Limb (tissue), 2 donors: ENCODE data around the gene TMEM184B.

ENCODE experiments used
- DNase-seq, 2 donors: peaks; one replicate each; pipeline ENCODE4 v3.0.0-alpha.2; 2016; ENCODE audit errors: extremely low spot score in 2 of 2

The TMEM184B gene

DNA sequence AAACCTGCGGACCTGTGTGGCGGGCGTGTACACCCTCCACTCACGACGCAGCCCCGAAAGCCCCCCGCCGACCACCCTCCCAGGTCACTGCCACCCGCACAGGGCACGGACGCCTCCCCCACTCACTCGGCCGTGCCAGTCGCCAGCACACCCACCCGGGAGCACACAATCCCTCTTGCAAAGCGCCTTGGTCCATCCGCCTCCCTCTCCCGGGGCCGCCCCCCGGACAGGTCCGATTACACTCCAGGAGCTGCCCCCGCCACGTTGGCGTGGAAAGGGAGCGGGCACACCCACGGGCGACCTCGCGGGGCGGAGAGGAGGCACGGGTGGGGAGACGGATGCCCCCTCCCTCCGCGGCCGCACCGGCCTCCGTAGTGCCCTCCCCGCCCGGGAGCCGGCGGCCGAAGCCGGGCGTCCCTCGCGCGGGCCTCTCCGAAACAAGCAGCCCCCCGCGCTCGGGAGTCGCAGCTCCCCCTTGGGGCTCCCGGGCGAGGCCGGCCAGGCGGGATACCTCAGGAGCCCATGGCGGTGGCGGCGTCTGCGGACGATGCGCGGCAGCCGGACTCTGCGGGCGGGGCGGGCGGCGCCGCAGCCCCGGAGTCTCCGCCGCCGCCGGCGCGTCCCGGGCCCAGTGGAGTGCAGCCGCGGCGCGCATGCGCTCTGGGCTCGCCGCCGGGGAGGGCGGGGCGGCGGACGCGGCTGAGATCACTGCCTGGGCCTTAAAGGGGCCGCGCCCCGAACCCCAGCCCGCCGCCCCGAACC is at the start of gene TMEM184B:
Gene TMEM184B (minus strand): TSS at position 638 of the 762 bp plus-strand sequence. CDS start 25,049 bp downstream, outside the sequence.
- DNase-seq: peak; percentile 76 to 91

- no peak for DNase-seq
These were observed 48.0 kb upstream of the TMEM184B start for GRCh38 chr22:38320605-38321402.

DNA sequence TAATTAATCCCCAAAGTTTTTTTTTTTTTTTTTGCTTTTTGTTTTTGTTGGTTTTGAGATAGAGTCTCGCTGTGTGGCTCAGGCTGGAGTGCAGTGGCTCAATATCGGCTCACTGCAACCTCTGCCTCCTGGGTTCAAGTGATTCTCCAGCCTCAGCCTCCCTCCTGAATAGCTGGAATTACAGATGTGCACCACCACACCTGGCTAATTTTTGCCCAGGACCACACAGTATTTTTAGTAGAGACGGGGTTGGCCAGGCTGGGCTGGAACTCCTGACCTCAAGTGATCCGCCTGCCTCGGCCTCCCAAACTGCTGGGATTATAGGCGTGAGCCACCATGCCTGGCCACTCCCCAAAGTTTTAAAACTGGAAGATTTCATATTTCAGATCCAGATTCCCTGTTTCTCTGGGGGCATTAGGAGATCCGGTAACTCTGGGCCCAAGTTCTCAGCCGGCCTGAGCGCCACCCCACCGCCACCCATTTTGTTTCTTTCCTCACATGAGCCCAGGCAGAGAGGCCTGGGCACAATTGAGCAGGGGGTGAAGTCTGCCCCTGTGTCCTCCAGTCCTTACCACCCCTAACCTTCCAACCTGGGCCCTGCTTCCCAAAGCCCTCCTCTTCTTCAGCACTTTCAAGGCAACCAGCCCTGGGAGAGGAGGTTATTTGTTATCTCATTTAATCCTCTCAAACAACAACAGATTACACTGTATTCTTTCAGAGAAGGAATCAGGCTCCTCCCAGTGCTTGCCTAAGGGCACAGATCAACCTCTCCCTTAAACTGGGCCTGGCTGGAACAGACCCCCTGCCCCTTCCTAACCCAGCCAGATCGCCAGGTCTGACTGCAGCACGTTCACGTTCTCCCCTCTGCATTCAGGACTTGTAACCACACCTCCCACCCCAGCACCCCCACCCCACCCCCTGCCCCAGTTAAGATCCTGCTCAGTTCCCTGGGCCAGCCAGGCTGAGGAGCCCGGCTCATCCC is 46.3 kb upstream of the TMEM184B start:
- DNase-seq: no peak

DNA sequence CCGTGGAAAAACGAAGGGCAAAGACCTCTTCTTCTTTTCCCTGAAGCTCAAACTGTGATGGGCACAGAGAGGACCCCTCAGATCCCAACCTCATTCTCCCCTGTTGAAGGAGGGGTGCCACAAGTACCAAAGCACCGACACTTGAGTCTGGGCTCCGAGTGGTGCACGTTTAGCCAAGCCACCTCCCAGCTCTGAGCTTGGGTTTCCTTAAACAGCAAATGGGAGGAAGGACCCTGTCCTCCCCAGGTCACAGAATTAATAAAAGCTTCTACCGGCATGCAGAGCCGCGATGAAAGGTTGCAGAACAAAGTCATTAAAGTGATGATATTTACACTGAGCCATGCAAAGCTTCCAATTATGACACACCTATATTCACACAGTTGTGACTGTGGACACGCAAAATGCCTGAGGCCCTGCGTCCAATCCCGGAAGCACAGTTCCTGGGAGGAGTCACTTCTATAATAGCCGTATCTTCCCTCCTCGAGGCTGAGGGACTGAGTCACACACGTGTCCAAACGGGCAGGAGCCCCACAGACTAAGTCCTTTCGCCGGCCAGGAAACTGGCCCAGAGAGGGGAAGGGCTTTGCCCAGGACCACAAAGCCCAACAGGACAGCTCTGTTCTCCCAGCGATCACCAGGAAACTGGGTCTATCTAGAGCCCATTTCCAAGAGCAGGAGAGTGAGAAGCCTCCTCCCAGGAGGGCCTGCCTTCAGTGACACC is 45.3 kb upstream of the TMEM184B start:
- DNase-seq: no peak

GRCh38 chr22:38317122-38317994 is 44.5 kb upstream of the TMEM184B start, which contains the start of gene CSNK1E:
TSS of gene CSNK1E (minus strand) at chr22:38317433. CDS start at chr22:38314157, 3,276 bp downstream.
- peak; percentile 61 to 89 for DNase-seq

GRCh38 chr22:38316364-38317121 is 43.7 kb upstream of the TMEM184B start:
- DNase-seq: peak; percentile 43 to 85

DNA sequence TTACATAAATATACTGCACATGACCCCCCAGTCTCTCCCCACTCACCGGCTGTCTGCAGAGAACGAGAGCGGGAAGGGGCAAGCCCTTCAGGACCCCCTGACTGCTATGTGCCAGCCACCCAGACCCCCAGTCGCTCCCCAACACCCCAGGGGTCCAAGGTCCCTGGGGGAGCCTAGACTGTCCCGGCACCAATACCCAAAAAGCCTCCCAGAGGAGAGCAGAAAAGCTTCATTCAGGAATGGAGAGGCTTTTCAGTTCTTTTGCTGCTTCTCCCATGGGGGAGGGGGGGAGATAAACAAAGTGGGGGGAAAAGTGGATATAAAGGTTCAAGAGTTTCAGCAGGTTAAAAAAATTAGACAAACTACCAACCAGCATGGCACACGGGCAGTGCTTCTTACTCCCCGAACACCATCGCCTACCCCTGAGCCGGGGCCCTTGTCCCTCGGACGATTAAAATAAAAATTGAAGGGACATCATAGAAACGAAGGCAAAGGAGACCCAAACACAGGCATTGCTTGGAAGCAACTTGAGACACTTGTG is 43.1 kb upstream of the TMEM184B start:
- peak in 1 of 2 donors; percentile 58 for DNase-seq

DNA sequence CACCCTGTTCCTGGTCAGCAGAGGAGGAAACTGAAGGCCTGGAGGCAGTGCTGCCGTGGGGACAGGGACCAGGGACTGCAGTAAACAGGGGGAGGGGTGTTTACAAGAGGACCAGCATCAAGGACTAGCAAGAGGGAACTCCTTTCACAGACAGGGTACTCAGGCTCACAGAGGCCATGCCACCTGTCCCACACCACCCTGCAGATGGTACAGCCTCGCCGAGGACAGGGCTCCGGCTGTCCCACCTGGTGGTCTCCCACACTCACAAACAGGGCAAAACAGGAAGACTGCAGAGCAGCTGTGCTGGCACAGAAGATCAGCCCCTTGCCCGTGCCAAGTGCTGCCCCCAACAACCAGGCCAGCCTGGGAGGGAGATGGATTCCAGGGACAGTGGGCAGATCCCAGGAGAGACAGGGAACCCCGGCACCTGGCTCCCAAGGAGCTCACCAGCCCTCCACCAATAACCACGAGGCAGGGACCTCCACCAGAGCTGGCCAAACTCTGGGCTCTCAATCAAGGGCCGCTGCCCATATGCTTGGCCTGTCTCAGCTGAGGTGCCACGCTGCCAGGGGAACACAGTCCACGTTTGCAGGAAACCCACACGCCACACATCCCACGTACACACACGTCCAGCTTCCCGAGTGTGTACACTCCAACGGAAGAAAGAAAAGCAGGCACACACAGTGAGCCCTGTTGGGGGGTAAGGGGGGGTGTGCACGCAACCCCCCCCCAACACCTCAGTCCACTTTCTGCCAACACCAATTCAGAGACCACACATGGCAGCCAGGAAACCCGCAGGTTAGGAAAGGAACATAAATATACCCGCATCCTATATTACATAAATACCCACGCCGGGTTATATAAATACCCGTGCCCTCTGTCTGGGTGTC is 42.4 kb upstream of the TMEM184B start:
- DNase-seq: peak in 1 of 2 donors; percentile 51

GRCh38 chr22:38314051-38314932 is 41.5 kb upstream of the TMEM184B start:
- no peak for DNase-seq

DNA sequence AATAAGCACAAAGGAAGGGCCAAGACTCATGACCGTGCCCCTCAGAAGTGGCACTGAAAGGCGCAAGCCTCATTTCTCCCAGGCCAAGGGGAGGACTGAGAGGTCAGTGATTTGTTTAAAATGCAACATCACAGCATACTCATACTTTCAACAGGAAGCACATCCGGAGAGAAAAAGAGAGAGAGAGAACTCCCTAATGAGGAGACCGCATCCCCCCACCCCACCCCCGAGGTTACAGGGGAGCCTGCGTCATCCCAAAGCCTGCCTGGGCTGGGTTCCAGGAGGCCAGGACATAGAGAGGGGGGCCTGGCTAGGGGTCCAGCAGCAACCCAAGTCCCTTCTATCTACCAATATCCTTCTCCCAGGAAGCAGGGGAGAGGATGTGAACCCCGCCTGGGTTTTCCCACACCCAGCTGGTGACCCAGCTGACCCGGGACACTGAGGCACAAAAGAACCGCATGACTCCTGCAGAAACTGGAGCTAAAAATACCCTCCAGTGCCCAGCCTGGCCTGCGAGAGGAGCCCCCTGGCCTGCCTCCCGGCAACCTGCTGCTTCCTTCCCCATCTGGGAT is 40.7 kb upstream of the TMEM184B start:
- DNase-seq: peak; percentile 55 to 79

GRCh38 chr22:38312261-38312800 is 39.5 kb upstream of the TMEM184B start:
- no peak for DNase-seq

DNA sequence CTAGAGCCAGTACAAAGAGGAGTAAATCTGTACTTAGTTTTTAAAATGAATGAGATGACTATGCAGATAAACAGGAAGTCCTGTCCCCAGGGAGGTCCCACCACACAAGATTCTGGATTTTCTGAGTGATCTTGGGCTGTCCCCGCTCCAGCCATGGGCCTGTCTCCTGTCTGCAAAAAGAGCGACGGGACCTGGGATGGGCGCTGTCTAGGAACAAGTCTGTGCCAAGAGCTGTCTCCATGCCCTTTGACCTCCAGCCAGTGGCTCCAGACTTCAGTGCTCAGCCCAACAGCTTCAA is 38.5 kb upstream of the TMEM184B start:
- no peak for DNase-seq

GRCh38 chr22:38310518-38311322 is 37.9 kb upstream of the TMEM184B start:
- DNase-seq: no peak

DNA sequence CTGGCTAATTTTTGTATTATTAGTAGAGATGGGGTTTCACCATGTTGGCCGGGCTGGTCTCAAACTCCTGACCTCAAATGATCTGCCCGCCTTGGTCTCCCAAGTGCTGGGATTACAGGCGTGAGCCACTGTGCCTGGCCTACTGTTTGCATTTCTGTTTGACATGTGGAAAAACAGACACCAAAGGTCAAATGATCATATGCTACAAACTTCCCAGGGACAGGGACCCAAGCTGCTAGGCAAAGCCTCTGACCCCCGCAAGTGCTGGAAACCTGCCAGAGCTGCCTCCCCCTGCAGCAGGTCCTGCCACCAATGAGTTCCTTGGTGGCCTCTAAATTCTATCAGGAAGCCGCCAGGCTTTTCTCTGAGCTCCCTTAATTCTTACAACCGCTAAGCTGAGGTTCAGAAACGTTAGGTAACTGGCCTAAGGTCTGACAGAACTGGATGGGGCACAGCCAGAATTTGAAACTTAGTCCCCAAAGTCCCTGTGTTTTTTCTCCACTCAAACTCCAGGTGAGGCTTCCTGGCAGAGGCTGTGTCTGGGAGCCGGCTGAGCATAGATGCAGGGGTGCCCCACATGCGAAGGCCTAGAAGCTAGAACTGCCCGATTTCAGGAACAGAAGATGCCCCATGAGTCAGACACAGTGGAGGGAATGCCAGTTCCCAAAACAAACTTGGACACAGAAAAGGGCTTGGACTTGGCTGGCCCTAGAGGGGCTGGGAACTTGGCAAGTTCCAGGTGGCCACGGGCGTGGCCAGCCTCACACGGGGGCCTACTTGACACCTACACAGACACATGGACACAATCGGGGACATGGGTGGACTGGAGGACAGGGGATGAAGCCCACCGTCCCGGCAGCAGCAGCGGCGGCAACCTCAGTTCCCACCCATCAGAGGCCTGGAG is 37.1 kb upstream of the TMEM184B start:
- no peak for DNase-seq
